T47D (cell line): ENCODE results near the gene PTCH1.

Experiments
- DNase-seq, 2 experiments: peaks; one replicate each; pipeline versions ENCODE4 v3.0.0 to v3.0.0-alpha.2; 2011 to 2012; ENCODE audit warnings: low read depth in 1 of 2, low spot score in 1 of 2
- JUND ChIP-seq: IDR thresholded peaks from 2 replicates; pipeline ENCODE4 v1.6.1; 2012; ENCODE audit warnings: low read depth
- in situ Hi-C: cut with HindIII; loops from 2 replicates; pipeline ENCODE4 v1.10.0; 2016; ENCODE audit warnings: low sequenced_read_pairs, low pct_unique_long_range_greater_than_20kb

PTCH1 gene

DNA sequence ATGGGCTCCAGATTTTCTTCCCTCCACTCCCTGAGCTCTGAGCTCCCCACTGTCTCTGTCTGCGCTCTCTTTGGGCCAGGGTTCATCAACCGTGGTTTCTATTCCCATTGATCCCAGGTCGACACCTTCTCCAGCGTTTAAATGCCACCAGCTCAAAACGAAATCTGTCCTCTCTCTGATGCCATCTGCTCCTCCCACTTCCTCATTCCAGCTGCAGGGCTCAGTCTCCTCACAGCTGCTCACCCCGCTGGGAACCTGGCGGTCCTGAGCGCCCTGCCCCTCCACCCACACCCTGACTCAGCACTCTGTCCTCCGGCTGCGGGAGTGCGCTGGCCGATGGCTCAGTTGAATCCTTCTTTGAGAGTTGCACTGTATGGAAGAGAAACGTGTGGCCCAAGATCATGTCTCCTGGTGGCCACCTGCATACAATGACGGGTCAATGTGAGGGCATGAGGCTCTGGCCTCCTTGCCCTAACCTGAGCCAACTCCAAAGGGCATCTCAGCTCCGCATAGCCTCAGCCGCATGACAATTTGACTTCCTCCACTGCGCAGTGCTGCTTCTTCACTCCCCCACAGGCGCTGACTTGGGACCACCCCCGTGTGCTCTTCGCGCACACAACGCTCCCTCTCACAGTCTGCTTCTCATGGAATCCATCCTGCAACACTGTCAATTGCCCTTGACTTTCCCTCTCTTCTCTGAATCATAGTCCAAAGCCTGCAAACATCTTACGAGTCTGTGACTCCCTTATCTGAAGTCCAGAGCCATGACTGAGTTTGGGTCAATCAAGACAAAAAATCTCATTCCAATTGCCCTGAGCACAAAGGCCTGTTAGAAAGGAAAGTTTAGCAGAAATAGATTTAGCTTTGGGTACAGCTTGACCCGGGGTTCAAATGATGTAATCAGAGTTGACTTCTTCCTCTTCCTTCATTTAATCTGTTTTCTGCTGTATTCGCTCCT, 82.4 kb downstream of the PTCH1 start:
- in situ Hi-C loops, result no loop called here
- no peak for TF ChIP-seq JUND
- DNase-seq, result no peak

DNA sequence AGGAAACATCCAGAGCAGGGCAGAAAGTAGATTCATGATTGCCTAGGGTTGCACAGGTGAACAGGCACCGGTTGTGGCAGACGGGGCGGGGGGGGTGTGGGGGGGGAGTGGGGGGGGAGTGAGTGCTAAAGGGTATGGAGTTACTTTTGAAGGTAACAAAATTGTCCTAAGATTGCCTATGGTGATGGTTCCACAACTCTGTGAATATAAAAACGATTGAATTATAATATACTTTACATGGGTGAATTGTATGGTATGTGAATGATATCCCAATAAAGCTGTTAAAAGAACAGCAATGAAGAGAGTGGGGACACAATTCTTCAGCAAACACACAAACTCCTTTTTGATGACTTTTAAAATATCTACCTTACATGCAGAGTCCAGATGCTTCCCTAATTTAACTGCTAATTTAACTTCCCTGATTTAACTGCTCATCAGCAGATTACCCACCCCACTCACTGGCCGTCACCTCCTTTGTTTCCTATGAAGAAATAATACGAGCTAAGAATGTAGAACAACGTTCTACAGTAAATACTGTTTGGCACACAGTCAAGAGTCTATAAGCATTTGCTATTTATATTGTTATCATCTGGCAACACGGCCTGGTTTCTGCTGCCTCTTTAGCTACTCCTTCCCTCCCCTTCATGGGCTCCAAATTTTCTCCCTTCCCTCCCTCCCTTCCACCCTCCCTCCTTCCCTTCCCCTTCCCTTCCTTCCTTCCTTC, 83.5 kb downstream of the PTCH1 start:
- no peak for DNase-seq
- TF ChIP-seq JUND, result no peak
- in situ Hi-C loops, result no loop called here

DNA sequence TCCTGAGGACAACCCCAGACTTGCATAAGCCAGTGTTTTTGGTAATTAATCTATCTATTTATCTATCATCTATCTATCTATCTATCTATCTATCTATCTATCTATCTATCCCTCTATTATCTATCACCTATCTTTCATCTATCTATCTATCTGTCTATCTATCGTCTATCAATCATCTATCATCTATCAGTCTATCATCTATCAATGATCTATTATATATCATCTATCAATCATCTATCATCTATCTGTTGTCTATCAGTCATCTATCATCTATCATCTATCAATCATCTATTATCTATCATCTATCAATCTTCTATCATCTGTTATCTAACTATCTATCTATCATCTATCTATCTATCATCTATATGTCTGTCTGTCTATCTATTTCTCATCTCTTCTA, 85.5 kb downstream of the PTCH1 start:
- no peak for TF ChIP-seq JUND
- no peak for DNase-seq
- in situ Hi-C loops, result no loop called here

DNA sequence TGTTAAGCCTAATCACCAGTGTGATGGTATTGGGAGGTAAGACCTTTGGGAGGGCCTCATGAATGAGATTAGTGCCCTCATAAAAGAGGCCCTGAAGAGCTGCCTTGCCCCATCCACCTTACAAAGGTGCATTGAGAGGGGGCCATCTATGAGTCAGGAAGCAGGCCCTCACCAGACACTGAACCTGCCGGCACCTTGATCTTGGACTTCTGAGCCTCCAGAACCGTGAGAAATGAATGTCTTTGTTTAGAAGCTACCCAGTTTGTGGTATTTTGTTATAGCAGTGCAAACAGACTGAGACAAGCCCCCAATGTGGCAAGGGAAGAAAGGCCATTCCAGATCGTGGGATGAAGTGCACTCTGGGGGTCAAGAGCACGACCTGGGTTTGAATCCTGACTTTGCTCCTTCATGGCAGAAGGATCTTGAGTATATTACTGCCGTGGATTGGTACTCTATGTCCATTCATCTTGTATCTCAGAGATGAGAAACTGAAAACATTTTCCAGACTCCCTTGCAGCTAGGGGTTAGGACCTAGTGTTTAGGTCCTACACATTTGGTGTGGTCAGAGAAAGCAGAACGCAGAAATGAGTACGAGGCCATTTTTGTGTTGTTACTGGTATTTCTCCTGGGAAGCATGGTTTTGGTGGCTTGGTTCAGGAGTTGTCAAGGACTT, 86.7 kb downstream of the PTCH1 start:
- no peak for TF ChIP-seq JUND
- in situ Hi-C loops, result no loop called here

DNA sequence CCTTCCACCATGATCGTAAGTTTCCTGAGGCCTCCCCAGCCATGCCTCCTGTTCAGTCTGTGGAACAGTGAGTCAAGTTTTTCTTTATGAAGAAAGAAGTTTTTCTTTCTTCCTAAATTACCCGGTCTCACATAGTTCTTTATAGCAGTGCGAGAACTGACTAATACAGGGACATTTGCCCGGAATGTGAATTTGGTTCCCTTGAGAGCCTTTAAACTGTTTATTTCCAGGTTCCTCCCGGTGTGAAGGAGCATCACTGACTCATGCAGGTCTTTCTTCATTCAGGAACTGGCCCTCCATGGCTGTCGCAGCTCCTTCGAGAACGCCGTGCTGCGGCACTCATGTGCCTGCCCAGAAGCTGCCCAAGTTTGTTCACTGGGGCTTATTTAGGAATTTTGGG, 87.7 kb downstream of the PTCH1 start:
- no peak for DNase-seq
- in situ Hi-C loops, result no loop called here
- no peak for TF ChIP-seq JUND

More for the DNA sequence above, 86.7 kb downstream of the PTCH1 start:
- no peak for DNase-seq

DNA sequence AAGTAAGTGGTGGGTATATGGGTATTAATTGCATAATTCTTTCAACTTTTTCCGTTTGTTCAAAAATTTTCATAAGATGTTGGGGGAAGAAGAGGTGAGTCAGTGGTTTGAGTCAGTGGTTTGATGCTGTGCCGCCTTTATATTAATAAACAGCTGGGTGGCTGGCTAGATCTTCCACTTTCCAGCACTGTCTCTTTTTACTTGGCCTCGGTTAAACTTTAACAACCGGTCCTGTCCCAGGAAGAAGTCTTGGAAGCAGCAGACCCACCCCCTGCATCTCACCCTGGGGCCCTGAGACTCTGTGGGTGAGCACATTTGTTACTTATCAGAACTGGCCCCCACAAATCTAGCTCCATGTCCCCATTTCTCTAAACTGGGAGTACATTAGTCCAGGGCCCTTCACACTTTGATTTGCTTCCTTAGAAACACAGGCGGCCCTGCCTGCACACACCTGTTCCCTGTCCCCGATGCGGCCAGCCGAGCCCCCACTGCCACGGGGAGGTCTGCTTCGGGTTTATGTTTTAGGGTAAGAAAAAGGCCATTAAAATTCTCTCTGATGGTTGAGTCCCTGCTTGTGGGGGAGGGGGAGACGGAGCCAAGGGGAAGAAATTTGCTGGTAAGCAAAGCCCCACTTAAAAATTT, 90.7 kb downstream of the PTCH1 start:
- DNase-seq, result peak in 1 of 2 experiments; percentile 10
- TF ChIP-seq JUND, result no peak
- in situ Hi-C loops, result no loop called here

DNA sequence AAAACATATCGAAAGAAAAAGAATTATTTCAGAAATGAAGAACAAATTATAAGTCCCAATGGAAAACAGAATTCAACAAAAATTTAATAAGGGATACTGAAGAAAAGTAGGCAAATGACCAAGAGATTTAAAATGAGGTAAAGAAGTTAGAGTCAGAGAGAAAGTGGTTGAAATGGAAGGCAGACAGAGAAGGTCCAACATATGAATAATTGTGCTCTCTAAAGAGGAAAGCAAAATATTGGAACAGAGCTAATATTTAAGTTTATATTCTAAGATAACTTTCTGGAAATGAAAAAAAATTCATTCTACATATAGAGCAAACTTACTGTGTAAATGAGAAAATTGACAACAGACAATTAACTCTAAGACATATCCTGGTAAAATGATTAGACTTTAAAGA, 94.1 kb downstream of the PTCH1 start:
- no peak for TF ChIP-seq JUND
- no peak for DNase-seq
- in situ Hi-C loops, result no loop called here

DNA sequence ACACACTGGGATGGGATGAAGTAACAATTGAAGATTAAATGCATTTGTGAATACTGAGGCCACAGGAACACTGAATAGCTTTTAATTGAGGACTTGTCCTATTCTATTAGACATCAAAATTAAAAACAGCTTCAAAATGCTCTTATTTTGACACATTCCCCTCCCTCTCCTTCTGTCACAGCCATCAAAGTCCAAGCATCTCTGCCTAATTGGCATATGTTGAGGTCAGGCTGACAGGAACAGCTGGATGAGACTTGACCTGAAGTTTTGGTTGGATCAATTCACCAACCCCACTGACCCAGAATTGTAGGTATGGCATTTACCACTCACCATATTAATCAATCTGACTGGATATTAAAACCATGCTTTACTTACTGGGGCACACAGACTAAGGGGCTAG, 96.3 kb downstream of the PTCH1 start:
- TF ChIP-seq JUND, result no peak
- no peak for DNase-seq
- in situ Hi-C loops, result no loop called here

DNA sequence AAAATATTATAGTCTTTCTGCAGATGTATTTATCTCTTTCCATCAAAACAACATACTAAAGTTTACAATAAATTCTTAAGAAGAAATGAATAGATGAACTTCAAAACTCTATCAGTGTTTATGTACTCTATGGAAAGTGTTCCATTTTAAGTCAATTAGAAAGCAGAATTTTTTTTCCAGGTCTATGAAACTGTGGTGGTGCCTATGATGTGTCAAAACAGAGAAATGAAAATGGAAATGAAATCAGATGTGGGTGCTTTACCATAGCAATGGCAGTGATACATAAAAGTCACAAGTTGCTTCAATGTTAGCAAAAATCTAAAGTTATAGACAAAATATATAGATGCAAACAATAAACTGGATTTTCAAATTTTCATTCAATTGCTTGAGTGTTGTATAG, 97.3 kb downstream of the PTCH1 start:
- DNase-seq, result no peak
- in situ Hi-C loops, result no loop called here
- TF ChIP-seq JUND, result no peak

DNA sequence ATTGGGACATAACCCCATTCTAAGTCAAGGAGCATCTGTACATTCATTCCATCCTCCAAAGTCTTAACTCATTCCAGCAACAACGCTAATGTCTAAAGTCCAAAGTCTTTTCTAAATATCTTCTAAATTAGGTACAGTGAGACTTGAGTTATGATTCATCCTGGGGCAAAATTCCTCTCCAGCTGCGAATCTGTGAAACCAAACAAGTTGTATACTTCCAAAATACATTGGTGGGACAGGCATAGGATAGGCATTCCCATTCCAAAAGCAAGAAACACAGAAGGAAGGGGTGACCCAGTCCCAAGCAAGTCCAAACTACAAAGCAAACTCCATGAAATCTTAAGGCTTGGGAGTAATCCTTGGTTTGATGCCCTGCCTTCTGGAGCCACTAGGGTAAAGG, 101.6 kb downstream of the PTCH1 start:
- in situ Hi-C loops, result no loop called here
- DNase-seq, result no peak
- no peak for TF ChIP-seq JUND

DNA sequence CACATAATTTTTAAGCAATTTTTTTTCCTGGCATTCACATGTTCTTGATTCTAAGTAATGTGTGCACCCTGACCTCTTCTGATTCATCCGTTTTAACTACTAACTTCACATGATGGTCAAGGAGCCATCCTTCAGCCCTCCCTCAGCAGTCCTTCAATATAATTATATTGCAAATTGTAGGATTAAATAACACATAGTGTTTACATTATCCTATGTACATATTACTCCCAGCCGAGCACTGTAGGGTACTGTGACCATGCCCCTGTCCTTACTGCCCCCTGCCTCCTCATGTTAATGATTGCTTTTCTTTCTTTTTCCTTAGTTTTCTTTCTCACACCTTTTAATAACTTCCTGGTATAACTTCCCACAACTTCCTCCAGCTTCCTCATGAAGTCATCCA, 103.0 kb downstream of the PTCH1 start:
- TF ChIP-seq JUND, result no peak
- no peak for DNase-seq
- in situ Hi-C loops, result no loop called here
